Activated CD4-positive, alpha-beta T cell treated with anti-CD3 and anti-CD28 coated beads, Interleukin-2, Interleukin-4, amounts not matched to agents 100 ng/mL and 50 ng/mL, durations not matched to agents 16 hours and 8 hours (primary cell): Measurements from ENCODE around the gene COPS6.

Experiments
- DNase-seq: peaks from one replicate; pipeline ENCODE4 v3.0.0-alpha.2; 2020; ENCODE audit warnings: low spot score

The COPS6 gene

GRCh38 chr7:100088621-100089457 lies at the start of gene COPS6:
Gene COPS6 (plus strand): TSS chr7:100088969. CDS start chr7:100088991, 22 bp downstream.
- peak; percentile 82 for DNase-seq

- DNase-seq, result no peak
Measured at GRCh38 chr7:100040575-100040974, 48.2 kb upstream of the COPS6 start.

GRCh38 chr7:100044718-100045117 lies 44.1 kb upstream of the COPS6 start:
- peak; percentile 11 for DNase-seq

DNA sequence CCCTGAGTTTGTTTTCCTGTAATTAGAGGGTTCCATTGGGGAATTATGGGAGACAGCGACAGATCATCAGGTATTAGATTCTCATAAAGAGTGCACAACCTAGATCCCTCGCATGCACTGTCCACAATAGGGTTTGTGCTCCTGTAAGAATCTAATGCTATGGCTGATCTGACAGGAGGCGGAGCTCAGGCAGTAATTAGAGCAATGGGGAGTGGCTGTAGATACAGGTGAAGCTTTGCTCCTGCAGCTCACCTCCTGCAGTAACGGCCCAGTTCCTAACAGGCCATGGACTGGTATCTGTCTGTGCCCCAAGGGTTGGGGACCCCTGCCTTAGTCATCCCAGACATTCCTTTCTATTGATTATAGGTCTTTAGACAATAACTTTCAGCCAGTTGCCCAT lies 40.1 kb upstream of the COPS6 start:
- no peak for DNase-seq

- peak; percentile 75 for DNase-seq
Measured at GRCh38 chr7:100049441-100050291, 39.1 kb upstream of the COPS6 start, which contains the start of gene ZSCAN21. Gene ZSCAN21 (plus strand): TSS chr7:100049774. CDS start chr7:100057007, 7,233 bp downstream.

DNA sequence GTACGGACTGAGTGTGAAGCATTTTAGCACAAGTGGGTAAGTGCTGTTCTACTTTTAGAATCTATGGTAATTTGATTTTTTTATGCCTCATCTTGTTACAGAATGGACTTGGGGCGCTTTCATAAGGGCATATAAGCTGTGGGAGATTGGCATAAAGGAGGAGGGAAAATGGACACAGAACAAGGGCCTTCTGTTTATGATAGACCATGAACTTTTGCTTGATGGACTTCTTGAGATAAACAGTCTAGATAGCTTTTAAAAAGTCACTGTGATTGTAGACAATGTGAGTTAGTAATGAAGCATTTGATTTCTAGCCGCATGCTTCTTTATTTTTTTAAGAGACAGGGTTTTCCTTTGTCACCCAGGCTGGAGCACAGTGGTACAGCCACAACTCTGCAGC lies 37.2 kb upstream of the COPS6 start:
- no peak for DNase-seq

GRCh38 chr7:100053215-100053614 lies 35.6 kb upstream of the COPS6 start:
- DNase-seq, result peak; percentile 36

DNA sequence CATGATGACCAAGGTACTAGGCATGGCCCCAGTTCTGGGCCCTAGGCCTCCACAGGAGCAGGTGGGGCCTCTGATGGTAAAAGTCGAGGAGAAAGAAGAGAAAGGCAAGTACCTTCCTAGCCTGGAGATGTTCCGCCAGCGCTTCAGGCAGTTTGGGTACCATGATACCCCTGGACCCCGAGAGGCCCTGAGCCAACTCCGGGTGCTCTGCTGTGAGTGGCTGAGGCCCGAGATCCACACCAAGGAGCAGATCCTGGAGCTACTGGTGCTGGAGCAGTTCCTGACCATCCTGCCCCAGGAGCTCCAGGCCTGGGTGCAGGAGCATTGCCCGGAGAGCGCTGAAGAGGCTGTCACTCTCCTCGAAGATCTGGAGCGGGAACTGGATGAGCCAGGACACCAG lies 31.8 kb upstream of the COPS6 start:
- DNase-seq, result no peak

- no peak for DNase-seq
Measured at GRCh38 chr7:100059251-100059739, 29.5 kb upstream of the COPS6 start.

GRCh38 chr7:100061518-100062193 lies 27.1 kb upstream of the COPS6 start:
- DNase-seq, result no peak

DNA sequence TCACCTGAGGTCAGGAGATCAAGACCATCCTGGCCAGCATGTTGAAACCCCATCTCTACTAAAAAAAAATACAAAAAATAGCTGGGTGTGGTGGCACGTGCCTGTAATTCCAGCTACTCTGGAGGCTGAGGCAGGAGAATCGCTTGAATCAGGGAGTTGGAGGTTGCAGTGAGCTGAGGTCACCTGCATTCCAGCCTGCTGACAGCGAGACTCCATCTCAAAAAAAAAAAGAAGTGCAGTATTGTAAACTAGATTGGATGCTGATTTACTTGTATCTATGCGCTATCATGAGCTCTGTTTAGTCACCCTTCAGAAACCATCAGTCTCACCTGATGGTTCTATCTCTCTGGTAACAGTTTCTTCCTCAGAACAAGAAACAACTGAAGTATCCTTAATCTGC lies 25.4 kb upstream of the COPS6 start:
- DNase-seq, result no peak

DNA sequence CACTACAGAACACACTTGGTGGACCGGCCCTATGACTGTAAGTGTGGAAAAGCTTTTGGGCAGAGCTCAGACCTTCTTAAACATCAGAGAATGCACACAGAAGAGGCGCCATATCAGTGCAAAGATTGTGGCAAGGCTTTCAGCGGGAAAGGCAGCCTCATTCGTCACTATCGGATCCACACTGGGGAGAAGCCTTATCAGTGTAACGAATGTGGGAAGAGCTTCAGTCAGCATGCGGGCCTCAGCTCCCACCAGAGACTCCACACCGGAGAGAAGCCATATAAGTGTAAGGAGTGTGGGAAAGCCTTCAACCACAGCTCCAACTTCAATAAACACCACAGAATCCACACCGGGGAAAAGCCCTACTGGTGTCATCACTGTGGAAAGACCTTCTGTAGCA lies 24.6 kb upstream of the COPS6 start:
- no peak for DNase-seq

DNA sequence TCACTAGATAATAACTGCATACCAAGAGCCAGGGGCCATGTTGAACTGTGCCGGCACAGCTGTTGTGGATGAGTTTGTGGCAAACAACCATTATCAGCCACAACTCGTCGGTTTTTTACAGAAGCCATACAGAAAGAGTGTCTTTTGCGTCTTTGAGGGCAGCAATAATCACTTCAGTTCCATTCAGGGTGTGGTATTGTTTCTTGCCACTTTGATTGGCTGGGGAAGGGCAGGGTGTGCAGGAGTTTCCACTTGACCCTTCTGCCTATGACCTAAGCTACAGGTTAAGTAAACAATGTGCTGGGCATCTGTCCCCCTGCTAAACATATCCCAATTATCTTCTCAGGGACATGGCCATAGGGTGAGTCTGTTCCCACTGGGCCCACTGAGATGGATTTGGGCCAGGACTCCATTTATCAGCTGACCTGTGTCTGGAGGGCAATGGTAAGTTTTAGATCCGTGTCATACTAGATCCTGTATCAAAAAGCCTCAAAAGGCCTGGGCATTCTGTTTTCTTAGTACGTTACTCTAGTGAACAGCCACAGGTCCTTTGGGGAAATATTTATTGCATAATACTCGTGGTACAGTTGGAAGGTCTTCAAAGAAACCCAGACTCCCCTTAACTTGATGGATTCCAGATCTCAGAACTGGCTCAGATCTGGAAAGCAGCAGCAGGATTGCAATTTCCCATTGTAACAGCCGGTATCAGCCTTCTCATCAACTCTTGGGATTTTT lies 23.1 kb upstream of the COPS6 start:
- DNase-seq, result no peak

GRCh38 chr7:100066953-100067352 lies 21.8 kb upstream of the COPS6 start:
- DNase-seq, result no peak

DNA sequence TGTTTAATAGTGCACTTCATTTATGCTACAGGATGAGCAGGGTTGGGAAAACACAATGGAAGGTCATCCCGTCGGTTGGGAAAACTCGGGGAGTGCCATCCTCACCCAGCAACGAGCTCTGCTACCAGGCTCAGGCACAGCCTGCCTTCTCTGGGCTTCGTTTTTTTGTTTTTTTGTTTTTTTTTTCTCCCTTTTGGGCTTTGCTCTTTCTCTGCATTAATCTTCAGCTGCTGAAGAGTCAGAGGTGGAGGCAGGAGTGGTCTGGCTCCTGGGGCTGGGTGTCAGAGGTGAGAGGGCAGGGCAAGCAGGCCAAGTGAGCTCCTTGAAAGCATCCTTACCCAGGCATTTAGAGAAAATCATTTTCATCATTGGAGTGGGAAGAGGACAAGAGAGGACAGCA lies 18.8 kb upstream of the COPS6 start:
- no peak for DNase-seq

DNA sequence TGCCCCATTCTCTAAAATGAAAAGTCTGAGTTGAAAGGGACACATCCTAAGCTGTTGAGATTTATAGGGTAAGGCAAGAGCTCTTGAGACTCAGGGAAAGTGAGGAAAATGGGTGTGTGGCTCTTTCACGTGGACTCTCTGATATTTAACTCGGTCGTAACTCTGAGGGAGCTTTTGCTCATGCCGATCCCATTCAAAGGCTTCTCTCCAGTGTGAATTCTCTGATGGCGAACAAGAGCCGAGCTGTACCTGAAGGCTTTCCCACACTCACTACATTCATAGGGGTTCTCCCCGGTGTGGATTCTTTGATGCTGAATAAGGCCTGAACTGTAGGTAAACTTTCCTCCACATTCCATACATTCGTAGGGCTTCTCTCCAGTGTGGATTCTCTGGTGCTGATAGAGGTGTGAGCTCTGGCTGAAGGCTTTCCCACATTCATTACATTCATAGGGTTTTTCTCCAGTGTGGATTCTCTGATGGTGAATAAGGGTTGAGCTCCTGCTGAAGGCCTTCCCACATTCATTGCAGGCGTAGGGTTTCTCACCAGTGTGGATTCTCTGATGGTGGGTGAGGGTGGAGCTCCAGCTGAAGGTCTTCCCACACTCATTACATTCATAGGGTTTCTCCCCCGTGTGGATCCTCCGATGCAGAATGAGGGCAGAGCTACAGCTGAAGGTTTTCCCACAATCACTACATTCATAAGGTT lies 17.6 kb upstream of the COPS6 start:
- no peak for DNase-seq

- no peak for DNase-seq
Measured at GRCh38 chr7:100072462-100072861, 16.3 kb upstream of the COPS6 start.

DNA sequence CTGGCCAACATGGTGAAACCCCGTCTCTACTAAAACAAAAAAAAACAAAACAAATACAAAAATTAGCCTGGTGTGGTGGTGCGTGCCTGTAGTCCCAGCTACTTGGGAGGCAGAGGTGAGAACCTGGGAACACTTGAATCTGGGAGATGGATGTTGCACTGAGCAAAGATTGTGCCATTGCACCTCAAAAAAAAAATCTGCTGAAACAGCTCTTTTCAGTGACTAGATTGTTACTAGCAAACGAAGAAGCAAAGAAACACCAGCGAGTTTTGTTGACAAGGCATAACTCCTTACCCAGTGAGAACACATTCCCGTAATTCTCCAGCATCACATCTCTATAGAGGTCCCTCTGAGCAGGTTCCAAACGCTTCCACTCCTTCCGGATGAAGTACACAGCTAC lies 13.9 kb upstream of the COPS6 start:
- no peak for DNase-seq

DNA sequence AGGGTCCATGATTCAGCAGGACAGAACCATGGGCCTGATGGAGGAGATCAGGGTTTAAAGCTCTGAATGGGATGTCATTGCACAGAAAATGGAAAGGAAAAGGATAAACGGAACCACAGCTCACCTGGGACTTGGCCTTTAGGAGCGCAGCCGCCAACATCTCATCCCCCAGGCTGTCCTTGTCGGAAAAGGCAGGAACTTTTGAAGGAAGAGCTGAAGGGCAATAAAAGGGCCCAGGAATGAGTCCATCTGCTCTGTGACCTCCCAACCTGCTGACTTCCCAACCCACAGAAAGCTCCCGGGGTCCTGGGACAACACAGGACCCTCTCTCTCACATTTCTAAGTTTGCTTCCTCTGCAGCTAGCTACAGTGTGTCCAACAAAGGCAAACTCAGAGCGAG lies 13.4 kb upstream of the COPS6 start:
- DNase-seq, result no peak

DNA sequence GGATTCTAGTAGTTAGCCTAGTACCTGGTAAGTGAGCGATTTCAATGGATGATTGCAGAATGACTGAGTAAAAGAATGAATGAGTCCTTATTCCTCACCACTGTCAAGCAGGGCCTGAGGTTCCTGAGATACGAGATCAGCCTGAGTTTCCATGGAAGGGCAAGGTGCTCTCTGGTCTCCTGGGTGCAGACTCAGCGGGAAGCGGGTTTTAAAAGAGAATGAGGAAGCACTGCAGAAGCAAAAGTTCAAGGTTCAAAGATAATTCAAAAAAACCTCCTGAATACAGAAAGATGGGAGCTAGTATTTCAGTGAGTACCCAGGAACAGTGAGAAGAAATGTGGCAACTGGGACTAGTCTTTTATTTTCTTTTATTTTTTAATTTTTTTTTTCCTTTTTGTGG lies 11.6 kb upstream of the COPS6 start:
- DNase-seq, result no peak

DNA sequence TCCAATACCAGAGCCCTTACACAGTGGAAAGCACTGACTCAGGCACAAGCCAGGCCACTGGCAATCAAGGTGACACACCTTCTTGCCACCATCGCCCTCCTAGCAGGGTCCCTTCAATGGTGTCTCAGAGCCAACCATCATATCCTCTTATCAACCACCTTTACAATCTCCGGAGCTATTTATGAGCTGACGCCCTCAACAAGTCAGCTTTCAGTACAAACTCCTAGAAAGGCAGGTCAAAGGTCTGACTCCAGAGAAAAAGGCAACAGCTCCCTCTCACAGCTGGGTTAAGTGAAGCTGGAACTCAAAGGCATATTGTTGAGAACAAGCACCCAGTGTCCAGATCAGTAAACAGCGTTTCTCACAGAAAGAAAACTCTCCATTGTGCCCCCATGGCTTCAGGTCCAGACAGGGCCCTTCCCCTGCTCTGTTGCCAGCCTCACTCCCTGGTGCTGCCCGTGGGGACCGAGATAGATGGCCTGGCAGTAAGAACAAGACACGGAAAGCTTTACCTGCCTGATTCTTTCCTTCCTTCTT lies 9.7 kb upstream of the COPS6 start:
- DNase-seq, result no peak
